Stimulated activated CD4-positive, alpha-beta T cell treated with anti-CD3 and anti-CD28 coated beads, TNF-alpha, amount 100 ng/mL, for 4 hours (primary cell): ENCODE measurements around the gene RHPN2.

Experiments used
- DNase-seq, 3 experiments: peaks; one replicate each; pipeline ENCODE4 v3.0.0-alpha.2; 2020; ENCODE audit warnings: low read depth in 3 of 3

Gene RHPN2

DNA sequence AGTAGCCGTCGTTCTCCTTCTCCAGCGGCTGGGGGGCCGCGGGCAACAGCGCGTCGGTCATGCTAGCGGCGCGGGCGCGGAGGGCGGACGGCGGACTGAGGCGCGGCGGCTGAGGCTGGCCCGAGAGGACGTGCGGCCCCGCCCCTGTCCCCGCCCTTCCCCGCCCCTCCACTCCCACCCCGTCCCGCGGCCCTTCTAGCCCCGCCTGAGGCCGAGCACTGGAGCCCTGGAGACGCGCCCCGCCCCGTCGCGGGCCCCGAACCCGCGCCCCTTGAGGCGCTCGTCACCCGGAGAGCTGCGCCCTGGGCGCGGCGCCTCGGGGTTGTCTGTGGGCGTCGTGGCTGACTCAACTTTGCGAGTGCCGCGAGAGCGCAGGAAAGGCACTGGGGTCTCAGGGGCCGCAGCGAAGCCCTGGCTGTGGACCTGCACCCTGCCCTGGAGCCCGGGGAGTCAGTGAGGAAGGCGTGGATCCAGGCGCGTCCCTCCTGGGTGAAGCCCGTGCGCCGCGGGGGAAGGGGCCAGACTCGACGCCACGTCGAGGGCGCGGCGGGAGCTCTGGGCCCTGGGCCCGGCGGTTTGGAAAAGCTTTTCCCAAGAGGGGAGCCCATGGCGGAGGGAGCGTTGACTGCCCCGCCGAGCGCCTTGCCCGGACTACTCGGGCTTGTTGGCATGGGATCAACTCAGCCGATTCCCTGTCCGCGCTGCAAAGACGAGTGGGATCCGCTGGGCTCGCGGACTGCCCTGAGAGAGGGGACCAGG, at the start of gene RHPN2:
Gene RHPN2 (minus strand): TSS at position 97 of the 759 bp plus-strand sequence. CDS start 36 bp downstream, at position 61.
- peak; percentile 9 to 46 (median 28) for DNase-seq

DNA sequence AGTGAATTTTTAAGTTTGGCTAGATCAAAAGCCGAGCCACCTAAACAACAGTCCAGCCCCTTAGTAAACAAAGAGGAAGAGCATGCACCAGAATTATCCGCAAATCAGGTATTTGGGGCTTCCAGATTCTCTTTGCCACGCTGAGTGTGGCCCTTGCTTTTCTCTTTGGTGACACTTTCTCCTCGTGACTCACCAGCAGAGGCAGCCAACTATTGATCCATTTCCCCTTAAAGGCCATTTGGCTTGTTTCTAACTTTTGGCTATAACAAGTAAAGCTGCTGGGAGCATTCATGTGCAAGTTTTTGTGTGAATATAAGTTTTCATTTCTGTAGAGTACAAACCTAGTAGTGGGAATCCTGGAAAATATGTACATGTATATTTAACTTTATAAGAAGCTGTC, 49.6 kb upstream of the RHPN2 start:
- no peak for DNase-seq

DNA sequence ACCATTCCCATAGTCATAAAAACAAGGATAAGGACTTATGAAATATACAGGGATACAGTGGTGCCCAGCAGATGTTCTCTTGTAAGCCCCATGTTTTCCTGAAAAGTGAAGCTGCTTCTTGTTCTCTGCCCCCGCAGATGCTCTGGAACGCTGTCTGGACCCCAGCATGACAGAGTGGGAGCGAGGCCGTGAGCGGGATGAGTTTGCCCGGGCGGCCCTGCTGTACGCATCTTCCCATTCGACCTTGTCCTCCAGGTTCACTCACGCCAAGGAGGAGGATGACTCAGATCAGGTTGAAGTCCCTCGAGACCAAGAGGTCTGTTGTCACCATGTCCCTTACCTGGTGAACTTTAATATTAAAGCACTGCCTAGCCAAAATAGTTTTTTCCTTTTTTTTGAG, 46.9 kb upstream of the RHPN2 start:
- DNase-seq: no peak

DNA sequence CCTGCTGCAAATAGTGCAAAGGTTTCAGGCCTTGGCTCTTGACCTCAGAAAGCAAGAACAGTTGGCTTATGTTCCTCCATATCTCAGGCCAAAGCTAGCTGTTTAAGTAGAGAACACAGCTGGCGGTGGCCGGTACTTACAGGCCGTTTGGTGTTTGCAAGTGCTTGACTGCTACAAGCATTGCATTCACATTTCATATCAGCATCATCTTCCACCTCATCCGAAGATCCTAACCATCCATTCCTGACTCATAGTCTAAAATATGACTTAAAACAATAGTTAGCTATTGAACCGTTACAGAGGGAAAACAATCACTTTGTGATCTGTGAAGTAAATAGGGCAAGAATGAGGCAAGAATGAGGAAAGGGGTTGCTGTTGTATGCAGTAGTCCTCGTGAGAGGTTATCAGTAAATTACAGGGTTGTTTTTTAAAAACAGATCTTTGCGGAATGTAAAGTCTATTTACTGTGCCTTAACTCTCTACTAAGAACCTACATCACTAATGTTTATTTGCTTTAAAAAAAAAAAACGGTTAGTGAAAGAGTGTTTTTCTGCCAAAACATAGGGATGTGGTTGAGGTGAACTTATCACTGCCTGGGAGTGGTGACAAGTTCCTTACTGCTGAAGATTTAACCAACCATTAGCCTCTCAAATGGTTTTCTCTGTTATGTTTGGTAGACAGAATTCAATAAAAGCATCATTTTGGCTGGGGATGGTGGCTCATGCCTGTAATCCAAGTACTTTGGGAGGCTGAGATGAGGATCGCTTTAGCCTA, 45.6 kb upstream of the RHPN2 start:
- no peak for DNase-seq

DNA sequence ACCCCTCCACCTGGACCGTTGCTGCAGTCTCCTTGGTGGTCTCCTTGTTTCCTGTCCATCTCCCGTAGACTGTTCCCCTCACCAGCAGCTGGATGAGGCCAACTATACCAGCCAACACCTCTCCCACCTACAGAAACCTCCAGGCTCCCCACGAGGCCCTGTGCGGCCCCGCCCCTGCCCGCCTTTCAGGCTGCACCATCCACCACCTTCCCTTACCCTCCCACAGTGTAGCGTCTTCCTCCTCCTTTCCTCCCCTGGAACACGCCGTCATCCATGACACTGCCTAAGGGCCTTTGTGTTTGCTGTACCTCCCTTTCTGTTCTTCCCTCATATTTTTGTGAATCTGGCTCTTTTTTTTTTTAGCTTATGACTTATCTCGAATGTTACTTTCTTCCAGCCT, 43.5 kb upstream of the RHPN2 start:
- no peak for DNase-seq

DNA sequence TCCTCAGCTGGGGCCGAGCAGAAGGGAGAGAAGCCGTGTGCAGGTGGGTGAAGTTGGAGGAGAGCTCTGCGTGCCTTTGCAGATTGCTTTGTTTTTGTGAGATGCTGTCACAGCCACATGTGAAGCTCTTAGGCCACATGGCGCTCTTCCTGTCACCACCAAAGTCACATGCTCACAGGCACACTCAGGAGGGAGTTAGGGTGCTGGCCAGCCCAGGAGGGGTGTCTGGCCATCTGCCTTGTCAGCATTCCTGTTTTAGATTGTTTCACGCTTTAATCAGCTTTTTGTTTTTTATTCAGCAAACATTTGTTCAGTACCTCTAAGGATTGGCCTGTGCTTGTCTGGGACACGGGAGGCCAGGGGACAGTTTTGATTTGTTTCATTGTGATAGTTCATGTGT, 38.2 kb upstream of the RHPN2 start:
- no peak for DNase-seq

DNA sequence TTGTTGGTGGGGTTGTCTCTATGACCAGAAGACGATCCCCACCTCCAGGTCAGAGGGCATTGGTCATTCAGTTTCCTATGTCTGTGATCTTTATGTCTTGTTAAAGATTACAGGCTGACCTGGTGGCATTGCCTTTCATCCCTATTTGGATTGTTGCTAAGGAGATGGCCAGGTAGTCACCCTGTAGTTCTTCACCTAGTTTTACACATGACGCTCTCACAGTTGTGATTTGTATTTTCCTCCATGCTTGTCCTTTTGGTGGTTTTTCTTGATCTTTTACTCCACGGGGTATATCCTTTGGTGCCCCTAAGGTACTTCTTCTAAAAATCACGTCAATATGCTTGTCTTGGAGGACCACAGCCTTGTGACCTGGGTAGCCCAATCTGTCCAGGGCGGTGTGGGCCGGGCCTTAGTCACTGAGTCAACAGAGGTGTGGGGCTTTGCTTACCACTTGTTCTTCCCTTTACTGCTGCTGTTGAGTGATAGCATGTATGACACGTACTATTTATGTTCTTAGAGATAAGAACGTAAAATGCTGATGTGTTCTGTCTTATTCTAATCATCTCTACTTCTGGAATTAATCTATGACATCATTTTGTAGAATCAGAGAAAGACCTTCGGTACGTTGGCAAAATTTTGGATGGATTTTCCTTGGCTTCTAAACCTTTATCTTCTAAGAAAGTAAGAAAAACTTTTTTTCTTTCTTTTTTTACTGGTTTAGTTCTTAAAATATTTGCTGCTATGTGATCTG, 36.4 kb upstream of the RHPN2 start:
- DNase-seq: no peak

DNA sequence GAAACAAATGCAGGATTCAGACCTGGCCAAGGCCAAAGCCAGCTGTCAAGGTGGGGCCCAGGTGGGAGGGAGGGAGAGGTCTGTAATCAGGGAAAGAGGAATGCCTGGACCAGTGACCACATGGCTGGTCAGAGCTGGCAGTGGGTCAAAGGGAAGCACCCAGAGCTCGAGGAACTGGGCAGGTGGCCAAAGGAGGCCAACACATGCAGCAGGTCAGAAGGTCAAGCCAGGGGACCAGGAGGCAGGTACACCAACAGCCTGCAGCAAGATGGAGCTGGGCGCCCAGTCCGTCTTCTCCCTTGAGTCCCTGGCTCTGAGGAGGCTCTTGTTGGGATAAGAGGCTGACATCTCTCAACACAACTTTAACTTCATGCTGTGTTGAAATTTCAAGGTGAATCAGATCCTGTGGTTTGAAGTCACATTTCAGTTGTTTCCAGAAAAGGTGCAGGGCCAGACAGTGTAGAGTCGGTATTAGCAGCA, 33.4 kb upstream of the RHPN2 start:
- no peak for DNase-seq

DNA sequence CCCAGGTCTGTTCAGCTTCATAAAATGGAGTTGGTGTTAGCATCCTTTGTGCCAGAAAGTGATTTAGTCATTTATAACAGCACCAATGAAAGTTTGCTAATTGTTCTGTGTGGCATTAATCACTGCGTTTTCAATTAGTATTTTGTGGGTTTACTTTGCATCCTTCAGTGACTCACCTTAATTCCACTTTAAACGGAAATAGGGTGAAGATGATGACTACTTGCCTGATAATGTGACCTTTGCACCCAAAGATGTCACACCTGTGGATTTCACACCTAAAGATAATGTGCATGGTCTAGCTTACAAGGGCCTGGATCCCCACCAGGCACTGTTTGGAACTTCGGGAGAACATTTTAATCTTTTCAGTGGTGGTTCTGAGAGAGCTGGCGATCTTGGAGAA, 31.3 kb upstream of the RHPN2 start:
- DNase-seq: no peak

DNA sequence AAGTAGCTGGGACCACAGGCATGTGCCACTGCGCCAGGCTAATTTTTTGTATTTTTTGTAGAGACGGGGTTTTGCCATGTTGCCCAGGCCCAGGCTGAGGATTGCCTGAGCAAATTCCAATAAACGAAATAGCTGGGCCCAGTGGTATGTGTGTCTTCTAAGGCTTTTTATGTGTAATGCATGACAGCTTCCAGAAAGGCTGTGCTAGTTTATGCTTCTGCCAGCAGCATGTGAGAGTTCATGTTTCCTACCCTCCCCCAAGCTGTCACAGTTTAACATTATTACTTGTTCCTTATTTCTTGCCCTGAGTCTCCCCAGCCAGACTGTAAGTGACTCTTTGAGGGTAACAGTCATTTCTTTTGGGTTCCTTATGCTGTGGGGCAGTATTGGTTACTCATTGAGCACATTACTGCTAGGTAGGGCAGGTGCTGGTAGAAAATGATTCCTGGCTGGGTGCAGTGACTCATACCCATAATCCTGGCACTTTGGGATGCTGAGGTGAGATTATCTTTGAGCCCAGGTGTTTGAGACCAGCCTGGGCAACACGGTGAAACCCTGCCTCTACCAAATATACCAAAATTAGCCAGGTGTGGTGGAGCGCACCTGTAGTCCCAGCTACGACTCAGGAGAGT, 29.9 kb upstream of the RHPN2 start:
- no peak for DNase-seq

DNA sequence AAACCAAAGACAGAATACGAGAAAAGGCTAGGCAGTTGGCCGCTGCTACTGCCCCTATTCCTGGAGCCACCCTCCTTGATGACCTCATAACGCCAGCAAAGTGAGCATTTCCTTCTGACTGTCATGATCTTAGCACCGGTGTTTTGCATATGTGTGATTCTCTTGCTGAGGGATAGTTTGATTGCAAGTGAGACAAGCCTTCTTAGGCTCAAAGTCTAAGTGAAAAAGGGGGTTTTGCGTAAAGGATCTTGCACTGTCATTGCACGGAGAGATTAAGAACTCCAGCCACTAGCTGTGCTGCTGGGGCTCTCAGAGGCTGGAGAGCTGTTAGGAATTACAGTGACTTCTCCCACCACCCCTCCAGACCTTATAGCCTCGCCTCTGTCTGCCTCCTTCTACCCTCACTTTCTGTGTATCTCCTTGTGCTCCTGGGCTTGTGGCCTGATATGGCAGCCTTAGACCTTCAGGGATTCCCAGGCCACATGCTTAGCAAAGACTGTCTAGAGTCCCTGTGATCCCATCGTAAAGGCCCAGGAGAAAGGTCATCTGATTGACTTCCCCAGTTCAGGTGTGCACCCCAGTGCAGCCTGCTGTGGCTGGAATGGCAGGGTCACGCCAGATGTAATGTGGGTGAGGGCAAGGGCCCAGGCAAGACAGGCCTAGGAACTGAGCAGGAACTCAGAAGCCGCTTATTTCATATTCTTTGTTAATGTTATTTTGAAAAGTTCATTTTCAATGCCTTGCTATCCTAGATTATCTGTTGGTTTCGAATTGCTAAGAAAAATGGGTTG, 28.9 kb upstream of the RHPN2 start:
- no peak for DNase-seq

DNA sequence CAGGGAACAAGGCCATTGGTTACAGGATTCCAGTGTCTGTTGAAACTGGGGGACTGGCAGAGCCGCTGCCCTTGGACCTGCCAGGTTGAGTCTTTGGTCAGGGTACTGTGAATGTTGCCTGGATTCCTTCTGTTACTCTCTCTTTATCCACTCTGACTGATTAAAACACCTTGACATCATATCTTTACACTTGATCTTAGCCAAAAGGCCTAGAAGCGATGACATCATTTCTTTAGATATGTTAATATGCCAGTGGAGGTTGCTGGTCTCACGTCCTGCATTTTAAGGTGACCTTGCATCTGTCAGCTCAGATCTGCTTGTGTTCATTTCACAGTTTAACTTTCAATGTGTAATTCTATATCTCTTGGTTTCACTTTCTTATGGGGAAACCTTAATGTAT, 25.5 kb upstream of the RHPN2 start:
- no peak for DNase-seq

DNA sequence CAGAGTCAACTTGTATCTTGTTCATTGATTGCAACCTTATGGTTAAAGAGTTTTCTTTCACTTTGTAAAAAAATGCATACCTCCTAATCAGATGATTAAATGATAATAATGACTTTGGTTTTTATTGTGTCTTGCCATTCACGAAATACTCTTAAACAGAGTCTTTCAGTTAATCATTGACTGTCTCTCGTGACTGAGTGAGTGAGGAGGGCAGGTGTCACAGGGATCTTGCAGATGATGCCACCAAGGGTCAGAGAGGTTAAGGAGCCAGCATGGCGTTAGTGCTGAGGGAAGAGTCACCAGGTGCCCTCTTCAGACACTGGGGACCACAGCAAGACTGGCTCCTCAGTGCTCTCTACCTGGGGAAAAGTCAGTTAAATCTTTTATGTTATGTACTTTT, 24.3 kb upstream of the RHPN2 start:
- DNase-seq: no peak

DNA sequence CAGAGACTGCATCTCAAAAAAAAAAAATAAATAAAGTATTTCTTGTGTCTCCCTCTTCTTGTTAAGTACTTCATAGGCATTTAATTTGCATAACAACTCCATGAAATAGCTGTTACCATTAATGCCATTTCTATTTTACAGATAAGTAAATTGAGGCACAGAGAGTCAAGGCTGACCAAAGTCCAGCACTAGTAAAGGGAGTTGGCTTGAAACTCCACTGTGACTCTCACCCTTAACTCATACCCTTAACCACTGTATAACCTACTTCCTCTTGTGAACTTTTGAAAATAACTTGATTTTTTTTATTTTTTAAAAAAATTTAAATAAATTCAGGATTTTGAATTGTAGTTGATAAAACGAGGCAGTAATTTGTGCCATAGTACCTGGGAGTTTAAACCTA, 22.3 kb upstream of the RHPN2 start:
- no peak for DNase-seq

DNA sequence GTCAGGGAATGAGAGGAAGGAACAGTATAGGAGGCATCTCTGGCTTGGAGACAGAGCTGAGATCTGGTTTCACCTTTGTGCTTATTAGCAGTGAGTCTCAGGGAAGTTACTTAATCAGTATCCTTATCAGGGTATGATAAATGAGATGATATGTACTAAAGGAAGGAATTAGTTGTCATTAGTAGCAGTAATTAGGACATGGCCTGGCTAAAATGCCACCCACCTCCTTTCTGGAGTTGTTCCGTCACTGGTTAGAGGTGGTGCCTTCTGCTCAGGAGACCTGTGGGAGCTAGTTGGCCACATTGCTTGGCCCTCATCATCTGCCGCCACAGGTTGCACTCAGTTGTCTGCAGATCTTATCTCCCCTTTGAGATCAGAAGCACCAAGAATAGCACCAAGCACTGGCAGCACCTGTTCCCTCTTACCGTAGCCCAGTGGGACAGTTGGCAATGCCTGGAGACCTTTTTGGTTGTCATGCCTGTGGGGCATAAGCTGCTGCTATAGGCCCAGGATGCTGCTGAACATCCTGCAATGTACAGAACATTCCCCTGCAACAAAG, 21.0 kb upstream of the RHPN2 start:
- DNase-seq: no peak

DNA sequence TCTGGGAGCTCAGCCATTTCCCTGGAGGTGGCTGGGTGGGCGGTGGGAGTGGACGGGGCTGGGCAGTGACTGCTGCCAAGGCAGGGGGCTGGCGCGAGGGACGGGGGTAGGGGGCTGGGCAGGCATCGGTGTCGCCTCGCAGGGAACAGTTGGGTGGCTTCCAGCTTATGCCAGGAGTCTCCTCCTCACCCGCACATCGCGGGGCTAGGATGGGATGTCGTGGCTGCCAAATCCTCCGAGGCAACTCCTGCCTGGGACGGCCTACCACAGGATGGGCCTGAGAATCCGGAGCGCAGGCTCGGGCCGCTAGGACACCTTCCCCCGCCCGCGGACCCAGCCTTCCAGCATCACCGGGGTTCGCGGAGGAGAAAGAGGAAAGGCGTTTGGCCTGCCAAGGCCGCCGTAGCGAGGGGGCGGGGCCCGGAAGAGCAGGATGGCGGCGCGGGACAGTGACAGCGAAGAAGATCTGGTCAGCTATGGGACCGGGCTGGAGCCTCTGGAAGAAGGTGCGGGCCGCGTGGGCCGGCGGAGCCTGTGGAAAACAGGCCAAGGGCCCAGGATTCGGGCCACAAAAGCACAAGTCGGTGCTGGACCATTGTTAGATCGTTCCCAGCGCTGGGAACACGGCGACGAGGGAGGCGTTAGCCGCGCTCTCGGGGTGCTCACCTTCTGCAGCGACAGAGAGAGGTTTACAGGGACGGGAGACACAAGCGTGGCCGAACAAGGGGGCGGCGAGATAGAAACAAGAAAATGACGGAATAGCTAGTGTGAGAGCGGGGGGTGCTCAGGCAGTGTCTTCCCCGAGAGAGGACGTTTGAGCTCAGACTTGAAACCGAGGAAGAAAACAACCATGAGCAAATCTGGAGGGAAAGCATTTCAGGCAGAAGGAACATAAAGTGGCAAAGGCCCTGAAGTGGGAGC, 16.3 kb upstream of the RHPN2 start, which contains the start of gene GPATCH1:
Gene GPATCH1 (plus strand): TSS at position 421 of the 921 bp plus-strand sequence. CDS start 13 bp downstream, at position 434.
- DNase-seq: peak; percentile 65 to 73 (median 70)

DNA sequence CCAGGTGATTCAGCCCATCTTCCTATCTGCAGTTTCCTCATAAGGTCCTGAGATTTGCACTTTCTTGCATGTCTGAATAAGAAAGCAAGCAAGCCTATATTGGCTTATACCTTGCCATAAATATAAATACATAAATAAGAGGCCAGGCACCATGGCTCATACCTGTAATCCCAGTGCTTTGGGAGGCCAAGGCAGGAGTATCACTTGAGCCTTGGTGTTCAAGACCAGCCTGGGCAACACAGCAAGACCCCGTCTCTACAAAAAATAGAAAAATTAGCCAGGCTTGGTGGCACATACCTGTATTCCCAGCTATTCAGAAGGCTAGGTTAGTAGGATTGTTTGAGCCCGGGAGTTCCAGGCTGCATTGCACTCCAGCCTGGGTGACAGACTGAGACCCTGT, 10.8 kb upstream of the RHPN2 start:
- no peak for DNase-seq

DNA sequence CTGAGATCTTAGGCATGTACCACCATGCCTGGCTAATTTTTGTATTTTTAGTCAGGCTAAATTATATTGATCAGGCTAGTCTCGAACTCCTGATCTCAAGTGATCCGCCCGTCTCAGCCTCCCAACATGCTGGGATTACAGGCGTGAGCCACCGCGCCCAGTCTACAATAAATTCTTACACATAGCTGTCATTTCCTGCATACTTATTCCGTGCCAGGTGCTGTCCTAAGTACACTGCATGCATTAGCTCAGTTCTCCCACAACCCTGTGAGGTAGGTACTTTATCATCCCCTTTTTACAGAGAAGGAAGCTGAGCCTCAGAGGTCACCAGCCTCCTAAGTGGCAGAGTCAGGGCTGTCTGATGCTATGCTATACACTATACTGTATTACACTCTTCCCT, 7.2 kb upstream of the RHPN2 start:
- DNase-seq: no peak

DNA sequence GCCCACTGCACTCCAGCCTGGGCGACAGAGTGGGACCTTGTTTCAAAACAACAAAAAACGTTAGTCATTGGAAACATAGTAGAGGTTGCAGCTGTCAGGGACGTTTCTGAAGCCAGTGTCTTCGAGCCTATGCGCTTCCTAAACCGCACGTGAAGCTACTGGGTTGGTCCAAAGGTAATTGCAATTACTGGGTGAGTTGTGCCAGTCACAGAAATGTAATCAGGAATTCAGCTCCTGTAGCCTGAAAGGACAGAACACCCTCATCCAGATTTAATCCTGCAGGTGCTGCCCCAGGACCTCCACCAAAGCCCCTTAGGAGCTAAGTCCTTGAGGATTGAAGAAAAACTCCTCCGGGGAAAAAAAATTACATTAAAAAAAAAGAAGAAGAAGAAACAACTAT, 2.4 kb upstream of the RHPN2 start:
- DNase-seq: no peak

DNA sequence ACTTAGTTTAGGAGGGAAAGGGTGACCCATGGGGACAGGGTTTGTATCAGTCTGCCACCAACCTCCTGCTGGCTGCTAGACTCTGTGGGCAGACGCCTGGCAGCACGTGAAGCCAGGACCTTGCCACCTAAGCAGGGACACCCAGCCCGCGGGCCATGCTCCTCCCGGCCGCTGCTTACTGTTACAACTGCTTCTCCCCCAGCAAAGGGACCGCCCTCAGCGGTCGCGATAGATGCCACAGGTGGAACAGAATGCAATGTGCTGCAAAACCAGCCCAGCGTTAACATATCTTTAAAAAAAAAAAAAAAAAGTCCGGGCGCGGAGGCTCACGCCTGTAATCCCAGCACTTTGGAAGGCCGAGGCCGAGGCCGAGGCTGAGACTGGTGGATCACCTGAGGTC, 1.9 kb upstream of the RHPN2 start:
- no peak for DNase-seq
